Stimulated activated CD8-positive, alpha-beta memory T cell treated with anti-CD3 and anti-CD28 coated beads, Interleukin-12 subunit alpha, Interleukin-12 subunit beta, amount 100 ng/mL, for 4 hours (primary cell): ENCODE data around the gene MCTP1.

Experiments used
- DNase-seq: peaks from one replicate; pipeline ENCODE4 v3.0.0-alpha.2; 2020; ENCODE audit warnings: low read depth

MCTP1 gene

DNA sequence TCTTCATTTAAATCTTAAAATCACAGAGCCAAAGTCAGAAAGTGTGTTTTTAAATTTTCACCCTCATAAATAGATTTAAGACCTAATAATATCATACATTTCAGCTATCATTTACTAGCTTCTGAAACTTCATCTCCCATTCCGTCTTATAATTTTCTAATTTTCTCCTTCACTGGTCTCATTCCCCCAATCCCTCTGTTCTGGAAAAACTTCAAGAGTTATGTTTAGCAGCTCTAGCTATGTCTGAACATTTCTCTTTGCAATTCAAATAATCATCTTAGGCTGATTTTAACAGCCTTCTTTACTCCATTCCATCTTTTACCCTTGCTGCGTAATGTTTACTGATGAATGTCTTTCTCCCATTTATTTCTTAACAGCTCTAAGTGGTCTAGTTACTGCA, 474.0 kb downstream of the MCTP1 start:
- no peak for DNase-seq

DNA sequence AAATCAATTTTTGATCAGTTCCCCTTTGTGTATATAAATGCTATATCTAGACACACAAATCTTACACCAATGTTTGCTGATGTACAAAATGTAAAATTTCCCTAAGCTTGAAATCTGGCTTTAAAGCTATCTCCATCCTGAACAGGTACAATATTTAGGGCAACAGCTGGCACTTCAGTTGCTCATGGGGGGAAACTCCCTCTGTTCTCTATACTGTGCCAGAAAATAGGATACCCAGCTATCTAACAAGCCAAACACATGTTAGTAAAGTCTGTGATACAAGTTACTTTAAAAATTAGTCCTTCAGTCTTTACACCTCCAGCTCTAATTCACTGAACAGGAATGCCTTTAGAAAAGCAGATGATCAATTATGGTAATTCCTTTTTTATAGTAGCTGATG, 474.6 kb downstream of the MCTP1 start:
- DNase-seq = no peak

DNA sequence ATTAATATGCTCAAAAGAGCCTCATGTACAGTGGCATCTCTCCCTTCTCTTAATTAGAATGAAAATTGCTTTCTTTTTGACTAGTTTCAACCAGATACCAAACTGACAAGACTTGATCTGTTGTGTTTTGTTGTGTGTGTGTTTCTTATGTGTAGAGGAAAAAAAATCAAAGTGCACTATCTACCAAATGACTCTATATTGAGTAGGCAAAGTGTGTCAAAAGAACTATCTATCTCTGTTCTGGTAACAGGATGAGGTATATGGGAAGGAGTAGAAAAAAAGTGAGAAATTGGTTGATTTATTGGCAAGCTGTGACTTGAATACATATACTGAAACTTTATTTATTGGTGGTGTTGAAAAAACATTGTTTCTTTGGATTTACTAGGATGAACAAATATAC, 476.4 kb downstream of the MCTP1 start:
- no peak for DNase-seq

DNA sequence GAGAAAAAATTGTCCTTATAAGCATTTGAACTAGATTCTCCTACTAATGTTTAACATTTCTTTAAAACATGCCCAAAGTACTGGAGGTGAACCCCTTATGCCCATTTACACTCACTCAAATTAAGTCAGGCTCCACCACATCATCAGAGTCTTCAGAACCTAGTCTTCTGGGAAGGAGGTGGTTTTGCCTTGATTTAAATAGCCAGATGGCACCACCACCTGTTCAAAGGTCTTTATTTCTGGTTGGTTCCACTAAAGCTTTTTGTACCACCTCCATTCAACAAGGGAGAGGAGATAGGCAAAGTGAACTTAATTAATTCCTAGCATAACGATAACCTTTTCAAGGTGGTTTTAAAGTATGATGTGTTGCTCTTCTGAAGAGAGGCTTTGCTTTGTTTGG, 476.9 kb downstream of the MCTP1 start:
- no peak for DNase-seq

- DNase-seq = no peak
Observed at GRCh38 chr5:94802450-94802849, 482.4 kb downstream of the MCTP1 start.

- DNase-seq = no peak
Observed at GRCh38 chr5:94796586-94796985, 488.3 kb downstream of the MCTP1 start.

DNA sequence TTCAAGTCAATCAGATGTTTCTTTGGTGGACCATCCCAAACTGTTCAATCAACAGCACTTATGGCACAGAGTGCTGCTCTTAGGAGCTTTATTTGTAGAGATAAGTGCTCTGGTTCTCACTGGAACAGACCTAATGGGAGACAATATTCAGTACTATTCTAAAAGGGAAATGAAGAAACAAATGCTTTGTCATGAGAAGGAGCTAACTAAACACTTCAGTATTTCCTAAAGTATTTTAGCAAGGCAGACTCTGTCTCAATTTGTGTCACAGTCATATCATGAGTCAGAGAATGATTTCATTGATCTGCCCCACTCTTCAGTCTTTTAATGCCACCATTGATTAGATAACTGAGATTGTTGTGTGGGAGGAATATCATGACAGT, 491.1 kb downstream of the MCTP1 start:
- DNase-seq = no peak

DNA sequence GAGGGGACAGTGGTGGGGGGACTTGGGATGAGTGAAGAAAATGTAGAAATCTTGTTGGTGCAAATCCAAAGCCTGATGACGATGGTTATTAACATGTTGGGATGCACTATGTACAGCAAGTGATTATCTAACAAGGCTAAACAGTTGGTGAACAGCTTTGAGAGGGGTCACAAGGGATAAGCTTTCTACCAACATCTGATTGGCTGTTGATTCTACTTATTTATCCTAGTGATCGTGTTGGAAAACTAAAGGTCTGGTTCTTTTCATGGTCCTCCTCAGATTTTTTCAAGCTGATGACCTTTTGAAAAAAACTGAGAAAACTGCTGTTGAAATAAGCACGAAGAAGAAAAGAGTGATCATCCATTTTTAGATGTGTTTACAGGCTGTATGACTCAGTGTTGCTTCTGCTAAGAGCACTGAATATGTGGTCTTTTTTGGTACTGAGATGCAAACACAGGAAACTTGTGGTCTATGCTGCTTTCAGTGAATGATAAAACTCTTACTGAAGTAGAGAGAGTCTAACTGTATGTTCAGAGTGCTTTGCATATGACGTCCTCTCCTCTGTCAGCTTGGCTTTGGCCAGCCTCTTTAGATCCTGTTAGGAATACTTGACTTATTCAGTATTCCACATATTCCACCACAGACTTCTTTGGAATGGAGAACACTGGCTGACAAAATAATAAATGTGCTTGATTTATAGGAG, 491.6 kb downstream of the MCTP1 start:
- no peak for DNase-seq

DNA sequence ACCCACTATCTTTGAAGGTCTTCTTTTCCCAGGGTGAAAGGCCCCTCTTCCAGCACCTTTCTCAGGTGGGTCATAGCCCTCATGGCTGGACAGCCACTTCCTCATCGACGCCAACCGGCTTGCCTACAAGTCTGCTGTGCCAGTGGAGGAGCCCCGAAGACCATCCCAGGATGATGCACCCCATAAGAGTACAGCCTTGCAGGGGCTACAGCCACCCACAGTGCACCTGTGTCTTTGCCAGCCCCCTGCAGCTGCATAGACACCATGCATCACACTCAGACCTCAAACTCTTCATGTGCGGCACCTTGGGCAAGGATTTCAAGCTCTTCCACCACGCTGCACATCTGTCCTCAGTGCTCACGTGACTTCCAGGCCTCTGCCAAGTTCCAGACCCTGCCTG, 493.1 kb downstream of the MCTP1 start:
- no peak for DNase-seq

- no peak for DNase-seq
Observed at GRCh38 chr5:94788527-94788926, 496.4 kb downstream of the MCTP1 start.

GRCh38 chr5:94784536-94785505, 500.1 kb downstream of the MCTP1 start:
- no peak for DNase-seq

- DNase-seq = no peak
Observed at GRCh38 chr5:94782383-94782782, 502.5 kb downstream of the MCTP1 start.

GRCh38 chr5:94779684-94780083, 505.2 kb downstream of the MCTP1 start:
- no peak for DNase-seq

DNA sequence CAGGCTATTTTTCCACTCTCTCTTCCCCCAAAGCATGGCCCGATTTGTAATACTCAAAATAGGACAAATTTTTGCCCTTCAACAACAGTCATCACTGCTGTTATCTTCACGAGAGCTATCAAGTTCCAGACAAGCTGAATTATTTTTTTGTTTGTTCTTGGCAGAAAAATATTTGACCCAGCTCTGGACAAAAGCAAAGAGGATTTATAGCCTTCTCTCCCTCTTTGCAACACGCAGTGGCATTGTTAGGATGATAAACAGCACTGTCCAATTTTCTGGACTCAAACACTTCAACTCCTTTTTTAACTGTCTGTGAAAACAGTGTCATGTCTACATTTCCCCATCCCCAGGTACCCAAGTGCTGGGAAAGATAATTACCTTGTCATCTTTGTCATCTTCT, 506.2 kb downstream of the MCTP1 start:
- DNase-seq = no peak

DNA sequence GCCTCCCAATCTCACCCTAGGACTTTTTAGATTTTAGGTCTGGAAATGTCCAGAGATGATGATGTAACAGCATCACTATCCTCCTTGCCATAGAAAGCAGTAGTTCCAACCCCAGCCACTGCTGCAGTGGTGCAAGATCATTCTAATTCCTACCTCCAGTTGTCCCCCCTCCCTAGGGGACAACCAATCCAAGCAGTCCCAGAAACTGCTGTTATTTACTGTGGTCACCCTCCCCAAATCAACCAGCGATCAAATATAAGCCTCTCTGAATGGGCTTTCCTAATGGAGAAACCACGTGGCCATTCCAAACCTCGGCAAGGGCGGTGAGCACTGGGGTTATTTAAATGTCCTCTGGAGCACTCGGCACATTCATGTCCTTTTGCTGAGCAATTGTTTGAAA, 506.6 kb downstream of the MCTP1 start:
- no peak for DNase-seq

GRCh38 chr5:94777056-94777880, 507.6 kb downstream of the MCTP1 start:
- no peak for DNase-seq

DNA sequence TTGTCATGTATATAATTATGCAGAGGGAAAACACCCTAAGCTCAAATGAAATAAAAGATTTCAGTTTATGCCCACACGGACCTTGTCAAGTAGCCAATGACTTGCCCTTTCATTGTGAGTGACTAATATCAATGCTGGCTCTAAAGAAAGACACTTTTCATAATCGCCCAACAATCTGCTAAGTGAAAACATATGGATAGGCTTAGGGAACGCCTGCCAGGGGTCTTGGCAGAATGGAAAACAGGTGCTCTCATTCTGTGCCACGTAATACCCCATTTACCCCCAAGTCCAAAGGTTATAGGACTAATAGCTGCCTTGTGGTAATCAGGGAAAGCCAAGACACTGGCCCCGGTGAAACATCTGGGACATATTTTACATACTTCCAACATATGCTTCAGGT, 508.7 kb downstream of the MCTP1 start:
- no peak for DNase-seq

GRCh38 chr5:94775088-94775487, 509.8 kb downstream of the MCTP1 start:
- DNase-seq = no peak

- no peak for DNase-seq
Observed at GRCh38 chr5:94771742-94772141, 513.2 kb downstream of the MCTP1 start.

DNA sequence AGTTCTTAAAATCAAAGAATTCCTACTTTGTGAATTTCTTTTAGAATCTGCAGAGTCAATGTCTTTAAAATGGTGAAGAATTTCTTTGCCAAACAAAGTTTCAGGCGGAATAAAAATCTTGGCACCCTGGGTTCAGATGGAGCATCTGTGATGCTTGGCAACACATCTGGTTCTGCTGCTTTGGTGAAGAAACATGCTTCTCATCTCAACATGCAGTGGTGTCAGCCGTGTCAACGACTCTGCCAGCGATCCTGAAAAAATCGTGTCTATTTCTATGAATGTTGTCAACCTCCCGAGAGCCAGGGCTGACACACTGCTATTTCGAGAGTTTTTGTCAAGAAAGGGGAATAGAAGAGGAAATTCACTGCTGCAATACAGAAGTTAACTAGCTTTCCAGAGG, 514.9 kb downstream of the MCTP1 start:
- DNase-seq = no peak

GRCh38 chr5:94761786-94762185, 523.1 kb downstream of the MCTP1 start:
- no peak for DNase-seq

- no peak for DNase-seq
Observed at GRCh38 chr5:94761055-94761454, 523.8 kb downstream of the MCTP1 start.

DNA sequence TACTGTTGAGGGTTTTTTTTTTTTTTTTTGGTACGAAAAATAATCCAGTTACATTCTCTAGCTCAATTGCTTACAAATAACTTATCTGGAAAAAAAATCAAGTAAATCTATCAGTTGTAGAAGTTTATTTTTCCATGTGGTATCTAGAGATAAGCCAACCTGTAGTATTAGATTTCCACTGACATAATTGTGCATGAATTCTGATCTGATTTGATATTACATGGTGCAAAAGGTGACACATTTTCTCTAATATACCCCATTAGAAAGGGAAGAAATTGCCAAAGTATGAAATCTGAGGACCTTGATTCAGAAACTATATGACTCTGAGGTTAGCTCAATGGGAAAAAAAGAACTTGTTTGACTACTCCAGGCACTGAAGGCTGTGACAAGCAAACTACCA, 524.9 kb downstream of the MCTP1 start:
- DNase-seq = no peak
